ENCODE data around the gene ZNF593. TPM values are rescaled to one million over a fixed set of nuclear protein-coding genes. Genes with fewer than 3 reads are reported as not detected.

Gene ZNF593
- total and polyA plus RNA-seq, 11 donors, result 13.7 to 147 (median 22.6) TPM

DNA sequence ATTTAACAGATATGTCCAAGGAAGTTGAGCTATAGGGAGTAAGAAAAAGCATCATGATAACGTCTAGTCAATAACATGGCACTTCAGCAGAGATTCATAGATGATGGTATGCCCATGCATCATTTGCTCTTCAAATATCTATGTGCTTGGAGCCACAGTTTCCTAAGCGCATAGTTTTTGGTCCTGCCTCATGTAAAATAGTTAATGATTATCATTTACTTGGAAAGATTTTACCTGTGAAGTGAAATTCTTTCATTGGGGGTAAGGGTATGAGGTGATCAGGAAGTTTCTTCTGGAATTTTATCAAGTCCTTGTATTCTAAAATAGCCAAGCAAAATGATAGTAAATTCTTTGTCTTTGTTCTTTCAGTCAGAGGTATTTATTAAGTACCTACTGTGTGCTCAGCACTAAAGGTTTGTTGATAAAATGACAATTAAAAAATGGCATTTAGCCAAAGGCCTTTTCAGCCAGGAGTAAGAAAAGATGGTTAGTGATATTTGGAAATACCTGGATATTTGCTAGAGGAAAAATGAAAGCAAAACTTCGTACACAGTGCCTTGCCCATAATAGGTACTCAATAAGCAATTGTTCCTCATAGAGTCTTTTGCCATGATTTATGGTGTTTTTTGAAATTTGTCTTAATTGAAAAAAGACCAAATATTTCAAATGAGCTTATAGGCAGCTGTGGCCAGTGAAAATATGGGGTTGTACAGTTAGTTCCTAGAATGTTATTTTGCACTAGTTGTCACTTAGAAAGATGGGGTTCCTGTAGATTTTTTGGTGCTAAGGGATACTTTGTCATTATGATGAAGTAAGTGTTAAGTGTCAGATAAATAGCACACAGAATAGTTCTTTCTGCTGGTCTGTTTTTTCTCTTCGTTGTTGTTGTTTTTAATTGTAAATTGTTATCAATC, 45.0 kb upstream of the ZNF593 start:
- TF ChIP-seq POLR2A (IDR thresholded peaks at IDR 0.05), result no peak
- TF ChIP-seq, protein P1, sequence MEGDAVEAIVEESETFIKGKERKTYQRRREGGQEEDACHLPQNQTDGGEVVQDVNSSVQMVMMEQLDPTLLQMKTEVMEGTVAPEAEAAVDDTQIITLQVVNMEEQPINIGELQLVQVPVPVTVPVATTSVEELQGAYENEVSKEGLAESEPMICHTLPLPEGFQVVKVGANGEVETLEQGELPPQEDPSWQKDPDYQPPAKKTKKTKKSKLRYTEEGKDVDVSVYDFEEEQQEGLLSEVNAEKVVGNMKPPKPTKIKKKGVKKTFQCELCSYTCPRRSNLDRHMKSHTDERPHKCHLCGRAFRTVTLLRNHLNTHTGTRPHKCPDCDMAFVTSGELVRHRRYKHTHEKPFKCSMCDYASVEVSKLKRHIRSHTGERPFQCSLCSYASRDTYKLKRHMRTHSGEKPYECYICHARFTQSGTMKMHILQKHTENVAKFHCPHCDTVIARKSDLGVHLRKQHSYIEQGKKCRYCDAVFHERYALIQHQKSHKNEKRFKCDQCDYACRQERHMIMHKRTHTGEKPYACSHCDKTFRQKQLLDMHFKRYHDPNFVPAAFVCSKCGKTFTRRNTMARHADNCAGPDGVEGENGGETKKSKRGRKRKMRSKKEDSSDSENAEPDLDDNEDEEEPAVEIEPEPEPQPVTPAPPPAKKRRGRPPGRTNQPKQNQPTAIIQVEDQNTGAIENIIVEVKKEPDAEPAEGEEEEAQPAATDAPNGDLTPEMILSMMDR (IDR thresholded peaks at IDR 0.05), result no peak
- WGBS, 4 donors, result 78 to 85% (median 82%) methylated on average over 4 of the region's 4 CpGs
- peak overlapping the region in 1 of 12 donors; percentile 87 for H3K27ac ChIP-seq
- DNase-seq (no peak), ATAC-seq (no peak)
- intact Hi-C loops (cut with DNase I), result no loop called here
- no peak overlapping the region for H3K4me3 ChIP-seq
- H3K27me3 ChIP-seq, result no peaks in the 10 kb centered on the region
- H3K4me1 ChIP-seq, result peaks cover 0 to 88% (median 28%) of the 10 kb centered on the region in 12 donors
- no peaks in the 10 kb centered on the region for H3K9me3 ChIP-seq
- peaks cover 0 to 36% (median 15%) of the 10 kb centered on the region in 9 donors for H3K36me3 ChIP-seq

DNA sequence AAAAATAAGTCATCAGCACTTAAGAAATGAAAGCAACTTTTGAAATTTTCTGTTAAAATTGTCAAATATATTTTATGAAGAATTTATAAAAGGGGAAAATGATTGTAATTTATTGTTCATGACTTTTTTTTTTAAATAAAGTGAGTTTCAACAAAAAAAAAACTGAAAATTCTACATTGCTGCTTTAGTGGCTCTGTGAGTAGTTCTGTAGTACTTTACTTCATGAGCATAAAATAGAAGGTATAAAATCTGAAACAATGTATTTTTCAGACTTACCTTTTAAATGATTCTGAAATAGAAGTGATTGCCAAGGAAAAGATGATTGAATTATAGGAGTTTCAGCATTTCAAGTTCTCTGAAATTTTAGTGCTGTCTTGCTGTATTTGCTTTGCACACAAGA, 44.3 kb upstream of the ZNF593 start:
- peaks cover 0 to 80% (median 24%) of the 10 kb centered on the region in 12 donors for H3K4me1 ChIP-seq
- peak overlapping the region in 1 of 12 donors; percentile 87 for H3K27ac ChIP-seq
- intact Hi-C loops (cut with DNase I), result no loop called here

DNA sequence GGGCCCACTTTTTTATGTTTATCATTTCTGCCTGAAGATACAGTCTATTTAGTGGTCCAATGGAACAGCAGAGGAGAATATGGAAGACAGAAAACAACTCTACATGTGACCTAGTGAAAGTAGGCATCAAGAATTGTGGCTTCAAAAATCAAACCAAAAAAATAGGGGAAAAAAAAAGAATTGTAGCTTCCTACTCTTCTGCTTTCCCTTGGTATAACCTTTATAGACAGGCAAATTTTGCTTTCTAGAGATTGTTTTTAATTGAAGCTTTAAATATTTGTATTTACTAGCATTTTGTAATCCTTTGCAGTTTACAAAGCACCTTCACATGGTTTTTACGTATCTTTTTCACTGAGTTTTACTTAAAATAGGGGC, 43.8 kb upstream of the ZNF593 start:
- TF ChIP-seq POLR2A (IDR thresholded peaks at IDR 0.05), result no peak
- TF ChIP-seq, protein P1 (IDR thresholded peaks at IDR 0.05), result no peak
- intact Hi-C loops (cut with DNase I), result no loop called here
- H3K4me3 ChIP-seq, result no peak overlapping the region
- H3K4me1 ChIP-seq, result peaks cover 0 to 75% (median 24%) of the 10 kb centered on the region in 12 donors
- H3K9me3 ChIP-seq, result no peaks in the 10 kb centered on the region
- DNase-seq (no peak), ATAC-seq (no peak)
- H3K36me3 ChIP-seq, result peaks cover 0 to 25% (median 15%) of the 10 kb centered on the region in 9 donors
- H3K27me3 ChIP-seq, result no peaks in the 10 kb centered on the region
- H3K27ac ChIP-seq, result peak overlapping the region in 1 of 12 donors; percentile 87
- WGBS, 4 donors, result 72 to 81% (median 77%) methylated on average over 1 of the region's 1 CpG

More for the DNA sequence above, 44.3 kb upstream of the ZNF593 start:
- Histone ChIP-seq H3K27me3 (no peaks in the 10 kb centered on the region), H3K4me3 (no peak overlapping the region), H3K36me3 (peaks cover 0 to 30% (median 15%) of the 10 kb centered on the region in 9 donors), H3K9me3 (no peaks in the 10 kb centered on the region)
- TF ChIP-seq POLR2A (IDR thresholded peaks at IDR 0.05), result no peak
- DNase-seq (no peak), ATAC-seq (no peak)

DNA sequence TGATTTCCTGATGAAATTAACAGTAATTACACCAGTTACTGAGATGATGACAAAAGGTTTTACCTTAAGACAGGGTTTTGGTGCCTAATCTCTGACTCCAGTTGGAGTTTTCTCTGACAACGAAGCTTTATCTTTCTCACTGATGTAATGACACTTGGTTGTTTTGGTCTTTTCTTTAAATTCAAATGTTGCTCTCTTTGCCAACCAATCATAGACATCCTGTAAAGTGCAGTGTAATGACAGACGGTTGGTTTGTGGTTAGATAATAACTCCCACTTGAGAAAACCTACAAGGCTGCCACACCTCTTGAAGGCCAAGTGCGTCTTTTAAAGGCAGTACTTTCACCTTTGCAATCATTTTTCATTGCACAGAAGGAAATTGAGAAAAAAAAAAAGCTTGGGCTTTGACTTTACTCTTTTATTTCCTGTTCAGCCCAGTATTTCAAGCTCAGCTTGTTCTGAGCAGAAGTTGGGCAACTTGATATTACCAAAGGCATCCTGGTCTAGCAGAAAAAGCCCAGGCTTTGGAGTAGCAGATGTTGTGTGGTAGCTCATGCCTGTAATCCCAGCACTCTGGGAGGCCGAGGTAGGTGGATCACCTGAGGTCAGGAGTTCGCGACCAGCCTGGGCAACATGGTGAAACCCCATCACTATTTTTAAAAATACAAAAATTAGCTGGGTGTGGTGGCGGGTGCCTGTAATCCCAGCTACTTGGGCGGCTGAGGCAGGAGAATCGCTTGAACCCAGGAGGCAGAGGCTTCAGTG, 43.2 kb upstream of the ZNF593 start:
- ATAC-seq (peak in 3 of 4 donors; percentile 37 to 66 (median 47)), DNase-seq (no peak)
- 68 to 78% (median 76%) methylated on average over 9 of the region's 9 CpGs for WGBS, 4 donors
- Histone ChIP-seq H3K9me3 (no peaks in the 10 kb centered on the region), H3K4me3 (peak overlapping the region in 1 of 12 donors; percentile 39), H3K36me3 (peaks cover 0 to 23% (median 15%) of the 10 kb centered on the region in 9 donors), H3K27ac (peak overlapping the region in 4 of 12 donors; percentile 9 to 87 (median 28)), H3K4me1 (peaks cover 0 to 69% (median 24%) of the 10 kb centered on the region in 12 donors), H3K27me3 (no peaks in the 10 kb centered on the region)
- no peak for TF ChIP-seq POLR2A (IDR thresholded peaks at IDR 0.05)
- TF ChIP-seq, protein P1 (IDR thresholded peaks at IDR 0.05), result no peak
- intact Hi-C loops (cut with DNase I), result no loop called here

All from heart left ventricle (tissue), 16 donors.